ENCODE data around the gene ZBTB4.
A peak's percentile ranks its signal among the peaks of the same experiment; 100 is the strongest.

Gene ZBTB4

DNA sequence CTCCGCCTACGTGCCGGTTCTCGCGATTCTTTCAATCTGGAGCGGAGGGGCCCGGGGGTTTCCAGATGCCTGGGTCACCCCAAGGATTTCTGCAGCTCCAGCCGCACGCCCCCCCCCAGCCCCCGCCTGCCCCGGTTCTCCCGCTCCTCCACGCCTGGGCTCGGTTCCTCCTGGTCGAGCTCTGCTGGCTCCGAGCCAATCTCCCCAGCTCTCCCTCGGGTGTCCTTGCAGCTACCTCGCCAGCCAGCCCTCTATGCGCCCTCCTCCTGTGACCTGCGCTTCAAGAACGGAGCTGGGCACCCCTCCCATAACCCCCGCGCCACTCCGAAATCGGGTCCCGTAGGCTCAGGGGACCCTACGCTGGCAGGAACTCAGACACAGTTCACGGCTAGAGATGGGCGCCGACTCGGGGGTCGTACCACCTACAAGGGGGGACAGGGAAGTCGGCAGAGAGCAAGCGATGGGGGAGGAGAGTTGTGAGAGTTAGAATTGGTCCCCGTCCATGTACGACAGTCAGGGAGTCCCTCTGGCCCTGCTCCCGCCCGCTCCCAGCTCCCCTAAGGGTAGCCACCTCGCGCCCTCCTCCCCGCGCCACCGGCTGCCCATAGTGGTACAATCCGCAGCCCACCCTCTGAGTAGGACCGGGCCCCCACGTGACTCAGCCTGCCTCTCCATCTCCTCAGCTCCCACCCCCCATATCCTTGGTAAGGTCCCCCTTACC lies 39.2 kb downstream of the ZBTB4 start:
- DNase-seq (ENCODE audit: low spot score) = no peak

DNA sequence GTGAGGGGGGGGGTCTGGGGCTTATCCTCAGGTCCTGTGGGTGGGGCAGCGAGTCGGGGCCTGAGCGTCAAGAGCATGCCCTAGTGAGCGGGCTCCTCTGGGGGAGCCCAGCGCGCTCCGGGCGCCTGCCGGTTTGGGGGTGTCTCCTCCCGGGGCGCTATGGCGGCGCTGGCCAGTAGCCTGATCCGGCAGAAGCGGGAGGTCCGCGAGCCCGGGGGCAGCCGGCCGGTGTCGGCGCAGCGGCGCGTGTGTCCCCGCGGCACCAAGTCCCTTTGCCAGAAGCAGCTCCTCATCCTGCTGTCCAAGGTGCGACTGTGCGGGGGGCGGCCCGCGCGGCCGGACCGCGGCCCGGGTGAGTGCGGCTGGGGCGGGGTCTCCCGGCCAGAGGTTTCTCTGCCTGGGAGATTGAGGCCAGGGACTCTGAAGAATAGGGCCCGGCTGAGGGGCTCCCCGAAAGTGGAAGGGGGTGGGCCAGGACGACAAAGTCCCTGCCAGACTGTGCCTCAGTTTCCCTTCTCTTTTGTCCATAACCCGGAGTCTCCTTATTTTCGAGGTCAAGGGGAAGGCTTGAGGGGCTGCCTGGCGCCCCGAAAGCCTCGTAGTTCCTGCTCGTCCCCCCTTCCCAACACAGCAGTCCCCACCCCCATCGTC lies 39.8 kb downstream of the ZBTB4 start, which contains the start of gene FGF11:
TSS of gene FGF11 (plus strand) at position 51 of the 651 bp plus-strand sequence. CDS start at position 160, 109 bp downstream.
- no peak for DNase-seq (ENCODE audit: low spot score)

GRCh38 chr17:7438656-7439460 lies 40.6 kb downstream of the ZBTB4 start:
- no peak for DNase-seq (ENCODE audit: low spot score)

DNA sequence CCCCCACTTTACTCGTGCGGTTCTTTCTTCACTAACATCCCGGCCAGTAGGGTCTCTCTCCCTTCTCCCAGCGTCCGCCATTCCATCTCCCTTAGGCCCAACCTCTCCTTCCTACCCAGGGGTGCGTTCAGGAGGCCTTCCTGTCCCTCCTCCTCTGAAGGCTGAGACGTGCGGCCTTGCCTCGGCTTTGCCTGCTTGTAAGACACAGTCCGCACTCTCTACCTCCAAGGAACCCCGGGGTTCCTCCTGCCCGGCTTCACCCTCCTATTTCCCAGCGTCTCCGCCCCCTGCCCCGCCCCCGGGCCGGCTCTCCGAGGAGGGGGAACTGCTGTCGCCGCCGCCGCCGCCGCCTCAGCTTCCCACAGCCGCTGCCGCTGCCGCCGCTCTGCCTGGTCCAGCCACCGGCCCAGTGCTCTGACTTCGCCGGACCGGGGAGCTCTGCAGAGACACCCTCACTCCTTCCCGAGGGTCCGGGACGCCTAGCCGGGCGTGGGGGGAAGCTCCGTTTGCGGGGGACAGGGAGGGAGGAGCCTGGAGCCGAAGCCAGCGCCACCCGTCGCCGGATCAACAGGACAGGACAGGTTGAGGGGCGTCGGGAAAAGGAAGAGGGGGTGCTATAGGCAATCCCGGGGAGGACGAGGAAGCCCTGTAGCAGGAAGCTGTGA lies 41.3 kb downstream of the ZBTB4 start:
- peak; percentile 31 for DNase-seq (ENCODE audit: low spot score)

DNA sequence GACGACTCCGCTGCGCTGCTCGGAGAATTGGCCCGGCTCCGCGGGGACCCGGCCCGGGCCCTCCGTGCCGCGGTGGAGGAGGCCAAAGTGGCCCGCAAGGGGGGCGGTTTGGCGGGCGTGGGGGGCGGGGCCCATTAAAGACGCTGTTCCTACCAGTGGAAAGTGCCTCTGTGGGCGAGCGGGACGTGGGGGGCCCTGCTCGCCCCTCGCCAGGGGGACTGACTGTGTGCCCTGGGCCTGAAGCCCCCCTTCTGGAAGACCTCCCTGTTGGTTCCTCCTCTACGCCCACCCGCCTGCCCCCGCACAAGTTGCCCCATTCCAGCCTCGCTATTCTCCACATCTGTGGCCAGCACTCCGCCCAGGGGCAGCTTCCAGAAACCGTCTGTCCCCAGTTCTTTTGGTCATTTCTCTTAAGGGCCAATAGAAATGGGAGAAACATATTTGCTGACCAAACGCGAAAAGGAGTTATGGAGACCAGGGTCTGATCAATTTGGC lies 42.0 kb downstream of the ZBTB4 start:
- DNase-seq (ENCODE audit: low spot score) = no peak

- peak; percentile 81 for DNase-seq (ENCODE audit: low spot score)
These were observed 42.7 kb downstream of the ZBTB4 start for GRCh38 chr17:7436556-7437368.

GRCh38 chr17:7435676-7436555 lies 43.5 kb downstream of the ZBTB4 start:
- DNase-seq (ENCODE audit: low spot score) = peak; percentile 53

GRCh38 chr17:7432296-7432695 lies 47.1 kb downstream of the ZBTB4 start:
- no peak for DNase-seq (ENCODE audit: low spot score)

GRCh38 chr17:7431231-7431630 lies 48.2 kb downstream of the ZBTB4 start:
- no peak for DNase-seq (ENCODE audit: low spot score)

DNA sequence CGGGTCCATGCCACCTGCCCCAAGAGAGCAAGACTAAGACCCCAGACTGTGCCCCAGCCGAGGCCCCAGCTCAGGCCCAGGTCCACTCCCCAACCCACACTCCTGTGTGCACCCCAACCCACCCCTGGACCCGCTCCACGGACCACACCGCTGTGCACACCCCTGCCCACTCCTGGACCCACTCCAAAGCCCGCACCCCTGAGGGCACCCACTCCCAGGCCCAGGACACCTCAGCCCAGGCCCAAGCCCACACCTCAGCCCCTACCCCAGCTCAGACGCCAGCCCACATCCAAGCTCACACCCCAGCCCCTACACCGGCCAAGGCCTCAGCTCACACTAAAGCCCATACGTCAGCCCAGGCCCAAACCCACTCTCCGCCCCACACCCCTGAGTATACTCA lies 49.7 kb downstream of the ZBTB4 start:
- DNase-seq (ENCODE audit: low spot score) = no peak

DNA sequence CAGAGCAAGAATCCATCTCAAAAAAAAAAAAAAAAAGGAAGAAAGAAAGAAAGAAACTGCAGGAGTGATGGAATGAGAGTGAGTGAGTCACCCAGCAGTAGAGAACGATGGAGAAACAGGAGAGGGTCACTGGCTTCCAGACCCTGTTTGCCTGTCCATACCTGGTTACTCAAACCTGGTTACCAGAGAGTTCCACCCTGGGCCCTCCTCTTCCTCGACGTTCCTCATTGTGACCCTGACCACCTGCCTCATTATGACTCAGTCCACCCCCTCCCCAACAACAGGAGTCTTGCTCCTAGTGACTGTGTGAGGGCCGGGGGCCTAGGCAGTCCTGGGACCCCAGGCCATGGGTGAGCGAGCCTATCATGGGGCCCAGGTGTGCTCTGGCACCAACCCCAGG lies 50.9 kb downstream of the ZBTB4 start, which contains the start of gene SPEM3:
TSS of gene SPEM3 (plus strand) at position 301 of the 400 bp plus-strand sequence. CDS start at position 347, 46 bp downstream.
- no peak for DNase-seq (ENCODE audit: low spot score)

DNA sequence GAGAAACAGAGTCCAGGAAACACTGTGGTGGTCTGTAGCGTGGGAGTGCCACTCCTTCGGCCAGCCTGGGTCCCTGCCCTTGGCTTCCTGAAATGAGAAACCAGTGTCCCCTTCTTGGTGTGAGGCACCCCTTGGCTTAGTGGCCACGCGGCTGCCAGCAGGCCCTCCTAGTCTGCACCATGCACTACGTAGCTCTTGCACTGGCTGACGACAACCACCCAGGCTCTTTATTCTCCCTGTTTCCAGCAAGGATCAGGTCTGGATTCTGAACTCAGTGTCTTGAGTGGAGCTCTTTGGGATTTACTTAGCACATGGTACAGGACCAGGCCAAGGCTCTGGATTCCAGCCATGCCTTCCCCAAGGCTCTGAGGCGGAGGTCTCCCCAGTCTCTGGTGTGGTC lies 51.9 kb downstream of the ZBTB4 start:
- no peak for DNase-seq (ENCODE audit: low spot score)

GRCh38 chr17:7426896-7427489 lies 52.4 kb downstream of the ZBTB4 start:
- DNase-seq (ENCODE audit: low spot score) = no peak

DNA sequence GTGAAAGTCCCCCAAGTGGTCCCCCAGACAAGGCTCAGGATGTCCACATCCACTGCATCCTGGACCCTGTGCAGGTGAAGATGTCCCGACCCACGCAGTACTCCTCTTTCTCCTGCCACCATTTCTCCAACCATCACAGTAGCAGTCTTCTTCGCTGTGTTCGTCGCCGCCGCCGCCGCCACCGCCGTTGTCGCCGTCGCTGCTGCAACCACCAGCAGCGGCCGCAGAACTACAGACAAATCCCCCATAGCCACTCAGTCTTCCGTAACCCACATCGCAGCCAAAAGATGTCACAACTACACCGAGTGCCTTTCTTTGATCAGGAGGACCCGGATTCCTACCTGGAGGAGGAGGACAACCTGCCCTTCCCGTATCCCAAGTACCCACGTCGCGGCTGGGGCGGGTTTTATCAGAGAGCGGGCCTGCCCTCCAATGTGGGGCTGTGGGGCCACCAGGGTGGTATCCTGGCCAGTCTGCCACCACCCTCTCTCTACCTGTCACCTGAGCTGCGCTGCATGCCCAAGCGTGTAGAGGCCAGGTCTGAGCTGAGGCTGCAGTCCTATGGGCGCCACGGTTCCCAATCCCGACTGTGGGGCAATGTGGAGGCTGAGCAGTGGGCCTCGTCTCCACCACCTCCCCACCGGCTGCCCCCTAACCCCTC lies 53.1 kb downstream of the ZBTB4 start:
- no peak for DNase-seq (ENCODE audit: low spot score)

DNA sequence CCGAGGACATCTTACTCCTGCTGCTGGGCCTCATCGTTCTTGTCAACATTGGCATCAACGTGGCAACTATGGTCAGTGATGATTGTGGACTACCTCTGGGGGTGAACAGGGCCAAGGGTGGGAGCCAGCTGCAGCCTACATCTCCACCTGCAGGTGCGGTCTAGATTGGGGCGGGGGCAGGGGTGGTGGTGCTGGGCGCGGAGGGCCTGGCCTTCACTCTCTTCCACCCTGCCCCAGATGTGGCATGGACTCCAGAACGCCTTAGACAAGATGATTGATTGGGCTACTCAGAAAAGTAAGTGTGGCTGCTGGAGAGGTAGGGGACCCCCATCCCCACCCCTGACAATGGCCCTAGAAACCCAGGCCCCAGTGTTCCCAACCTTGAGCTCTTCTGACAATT lies 53.7 kb downstream of the ZBTB4 start:
- DNase-seq (ENCODE audit: low spot score) = no peak

DNA sequence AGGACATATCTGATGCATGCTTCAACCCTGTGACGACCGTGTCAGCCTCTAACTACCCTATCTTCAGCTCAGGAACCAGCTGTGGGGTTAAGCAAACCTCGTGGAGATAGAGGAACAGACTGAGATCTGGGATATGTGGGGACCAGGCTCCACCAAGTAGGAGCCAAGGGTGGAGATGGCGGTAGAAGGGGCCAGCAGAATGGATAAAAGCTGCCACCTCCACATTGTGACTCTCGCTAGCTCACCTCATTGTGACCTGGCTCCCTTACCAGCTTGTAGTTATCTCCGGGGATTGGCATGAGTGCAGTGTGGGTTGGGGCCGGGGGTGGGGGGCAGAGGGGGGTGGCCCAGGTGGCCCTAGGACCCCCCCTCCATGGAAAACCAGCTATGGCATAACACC lies 54.1 kb downstream of the ZBTB4 start, which contains the start of gene SPEM2:
TSS of gene SPEM2 (plus strand) at position 301 of the 400 bp plus-strand sequence. CDS start at position 374, 73 bp downstream.
- no peak for DNase-seq (ENCODE audit: low spot score)

DNA sequence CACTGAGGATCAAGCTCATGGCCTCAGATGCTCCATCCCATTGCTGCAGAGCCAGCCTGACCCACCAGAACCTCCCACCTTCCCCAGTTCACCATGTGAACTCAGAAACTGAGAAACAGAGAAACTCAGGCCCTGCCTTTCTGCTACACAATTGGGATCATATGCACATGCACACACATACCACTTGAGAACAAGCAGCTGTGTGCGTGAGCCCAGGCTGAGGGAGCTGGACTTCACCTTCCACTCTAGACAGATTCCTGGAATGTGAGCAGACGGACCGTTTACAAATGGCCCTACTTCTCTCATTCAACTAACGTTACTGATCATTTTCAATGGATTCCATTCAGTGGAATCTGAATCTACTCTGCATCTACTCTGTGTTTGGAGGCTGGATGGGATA lies 55.8 kb downstream of the ZBTB4 start:
- DNase-seq (ENCODE audit: low spot score) = no peak

GRCh38 chr17:7421186-7421585 lies 58.2 kb downstream of the ZBTB4 start:
- no peak for DNase-seq (ENCODE audit: low spot score)
